D721Med (cell line): ENCODE results near the gene ZNF804B.

Experiments used
- DNase-seq: peaks from one replicate; pipeline ENCODE4 v3.0.0; 2011; ENCODE audit warnings: low spot score; ENCODE audit not compliant: insufficient read length
- FAIRE-seq: peaks from 2 replicates; lab custom pipeline; 2011; peaks lifted over from hg19 to GRCh38; lab: Jason Lieb, UNC
- CTCF ChIP-seq: IDR thresholded peaks from 2 replicates; pipeline ENCODE4 v1.5.1; 2012; ENCODE audit warnings: mild to moderate bottlenecking, control low read depth; ENCODE audit not compliant: insufficient read depth; ENCODE audit errors: missing control alignments

The ZNF804B gene

GRCh38 chr7:88868456-88868855 is 109.0 kb downstream of the ZNF804B start:
- no peak for DNase-seq
- TF ChIP-seq CTCF = no peak
- no peak for FAIRE-seq

GRCh38 chr7:88881136-88881535 is 121.6 kb downstream of the ZNF804B start:
- TF ChIP-seq CTCF = no peak
- DNase-seq (no peak), FAIRE-seq (no peak)

- TF ChIP-seq CTCF = no peak
- FAIRE-seq = peak; percentile 93
Measured at GRCh38 chr7:88885131-88885530, 125.6 kb downstream of the ZNF804B start.

GRCh38 chr7:88888684-88889083 is 129.2 kb downstream of the ZNF804B start:
- no peak for TF ChIP-seq CTCF
- DNase-seq (no peak), FAIRE-seq (no peak)

More at GRCh38 chr7:88885131-88885530, 125.6 kb downstream of the ZNF804B start:
- DNase-seq = no peak

- DNase-seq = no peak
- TF ChIP-seq CTCF = no peak
- FAIRE-seq = no peak
Measured at GRCh38 chr7:88910516-88910915, 151.0 kb downstream of the ZNF804B start.

- no peak for TF ChIP-seq CTCF
- FAIRE-seq (no peak), DNase-seq (no peak)
Measured at GRCh38 chr7:88912852-88913251, 153.4 kb downstream of the ZNF804B start.

- DNase-seq (no peak), FAIRE-seq (no peak)
- no peak for TF ChIP-seq CTCF
Measured at GRCh38 chr7:88915615-88916014, 156.1 kb downstream of the ZNF804B start.
